ENCODE data around the gene CYP2R1.

Gene CYP2R1

GRCh38 chr11:14861680-14862079, 30.4 kb downstream of the CYP2R1 start:
- ChIA-PET CTCF (no interaction called here), POLR2A (no interaction called here)
- no peak for TF ChIP-seq CTCF (IDR thresholded peaks at IDR 0.05; ENCODE audit: insufficient read depth, low read length, missing control alignments)
- H3K4me3 ChIP-seq (ENCODE audit: low read depth, low read length): no peak overlapping the region
- no peak for DNase-seq (ENCODE audit: low read depth, low spot score)

- no peak for TF ChIP-seq CTCF (IDR thresholded peaks at IDR 0.05; ENCODE audit: insufficient read depth, low read length, missing control alignments)
- CTCF ChIA-PET: interaction anchor here (1.0 kb wide), 1 partner anchor 31 kb away, joined by 3 read pairs; no protein-coding TSS in a partner anchor
- no peak overlapping the region for H3K4me3 ChIP-seq (ENCODE audit: low read depth, low read length)
- POLR2A ChIA-PET: no interaction called here
- no peak for DNase-seq (ENCODE audit: low read depth, low spot score)
Measured at GRCh38 chr11:14860511-14860910, 31.5 kb downstream of the CYP2R1 start.

- no peak overlapping the region for H3K4me3 ChIP-seq (ENCODE audit: low read depth, low read length)
- no peak for DNase-seq (ENCODE audit: low read depth, low spot score)
- ChIA-PET CTCF (no interaction called here), POLR2A (no interaction called here)
- TF ChIP-seq CTCF (IDR thresholded peaks at IDR 0.05; ENCODE audit: insufficient read depth, low read length, missing control alignments): no peak
Measured at GRCh38 chr11:14858404-14858803, 33.6 kb downstream of the CYP2R1 start.

- TF ChIP-seq CTCF (IDR thresholded peaks at IDR 0.05; ENCODE audit: insufficient read depth, low read length, missing control alignments): no peak
- no peak overlapping the region for H3K4me3 ChIP-seq (ENCODE audit: low read depth, low read length)
- POLR2A ChIA-PET: no interaction called here
- CTCF ChIA-PET: no interaction called here
- DNase-seq (ENCODE audit: low read depth, low spot score): no peak
Measured at GRCh38 chr11:14857621-14858020, 34.4 kb downstream of the CYP2R1 start.

GRCh38 chr11:14855890-14856289, 36.1 kb downstream of the CYP2R1 start:
- no peak for DNase-seq (ENCODE audit: low read depth, low spot score)
- no peak for TF ChIP-seq CTCF (IDR thresholded peaks at IDR 0.05; ENCODE audit: insufficient read depth, low read length, missing control alignments)
- POLR2A ChIA-PET: no interaction called here
- H3K4me3 ChIP-seq (ENCODE audit: low read depth, low read length): no peak overlapping the region
- CTCF ChIA-PET: no interaction called here

- ChIA-PET CTCF (no interaction called here), POLR2A (no interaction called here)
- H3K4me3 ChIP-seq (ENCODE audit: low read depth, low read length): no peak overlapping the region
- no peak for TF ChIP-seq CTCF (IDR thresholded peaks at IDR 0.05; ENCODE audit: insufficient read depth, low read length, missing control alignments)
- no peak for DNase-seq (ENCODE audit: low read depth, low spot score)
Measured at GRCh38 chr11:14854057-14854456, 38.0 kb downstream of the CYP2R1 start.
